Chondrocyte (in vitro differentiated cells): ENCODE data around the gene ISL2. TPM values are rescaled to one million over a fixed set of nuclear protein-coding genes. Genes with fewer than 3 reads are reported as not detected.

Experiments used
- DNase-seq: peaks from one replicate; pipeline ENCODE4 v3.0.0; 2021; ENCODE audit warnings: mixed read lengths, low spot score
- H3K27ac Mint-ChIP-seq: one replicate; pipeline ENCODE4 v1.8.0; 2021; ENCODE audit warnings: mild to moderate bottlenecking, moderate library complexity, mixed read lengths; ENCODE audit not compliant: unreplicated experiment
- H3K27me3 Mint-ChIP-seq: 2 replicates; pipeline ENCODE4 v1.8.0; 2021; ENCODE audit warnings: low read depth, mixed read lengths
- H3K36me3 Mint-ChIP-seq: 2 replicates; pipeline ENCODE4 v1.8.0; 2021; ENCODE audit warnings: low read depth, mixed read lengths
- H3K4me1 Mint-ChIP-seq: 2 replicates; pipeline ENCODE4 v1.8.0; 2021; ENCODE audit warnings: low read depth, mild to moderate bottlenecking, mixed read lengths
- H3K4me3 Mint-ChIP-seq: one replicate; pipeline ENCODE4 v1.8.0; 2021; ENCODE audit warnings: mild to moderate bottlenecking, moderate library complexity, mixed read lengths; ENCODE audit not compliant: unreplicated experiment
- H3K9me3 Mint-ChIP-seq: 2 replicates; pipeline ENCODE4 v1.8.0; 2021; ENCODE audit warnings: low read depth, mixed read lengths
- total RNA-seq: library from RNA; stranded (reverse); gene quantifications from 3 replicates; pipeline ENCODE4 v1.2.1, GENCODE V29; 2021
- TF ChIP-seq, protein P1 (sequence below): fragments of 200-600 bp; sonication (generic); IDR thresholded peaks from 2 replicates; pipeline ENCODE4 v1.5.0; 2021; ENCODE audit warnings: antibody characterized with exemption, mild to moderate bottlenecking, moderate library complexity

Gene ISL2
- total RNA-seq, 1 donor from 2014 or later, result not detected

GRCh38 chr15:76328106-76328696 lies 8.4 kb upstream of the ISL2 start:
- H3K27me3 Mint-ChIP-seq, result peaks cover 52% of the 10 kb centered on the region
- H3K9me3 Mint-ChIP-seq, result no peaks in the 10 kb centered on the region
- TF ChIP-seq, protein P1, sequence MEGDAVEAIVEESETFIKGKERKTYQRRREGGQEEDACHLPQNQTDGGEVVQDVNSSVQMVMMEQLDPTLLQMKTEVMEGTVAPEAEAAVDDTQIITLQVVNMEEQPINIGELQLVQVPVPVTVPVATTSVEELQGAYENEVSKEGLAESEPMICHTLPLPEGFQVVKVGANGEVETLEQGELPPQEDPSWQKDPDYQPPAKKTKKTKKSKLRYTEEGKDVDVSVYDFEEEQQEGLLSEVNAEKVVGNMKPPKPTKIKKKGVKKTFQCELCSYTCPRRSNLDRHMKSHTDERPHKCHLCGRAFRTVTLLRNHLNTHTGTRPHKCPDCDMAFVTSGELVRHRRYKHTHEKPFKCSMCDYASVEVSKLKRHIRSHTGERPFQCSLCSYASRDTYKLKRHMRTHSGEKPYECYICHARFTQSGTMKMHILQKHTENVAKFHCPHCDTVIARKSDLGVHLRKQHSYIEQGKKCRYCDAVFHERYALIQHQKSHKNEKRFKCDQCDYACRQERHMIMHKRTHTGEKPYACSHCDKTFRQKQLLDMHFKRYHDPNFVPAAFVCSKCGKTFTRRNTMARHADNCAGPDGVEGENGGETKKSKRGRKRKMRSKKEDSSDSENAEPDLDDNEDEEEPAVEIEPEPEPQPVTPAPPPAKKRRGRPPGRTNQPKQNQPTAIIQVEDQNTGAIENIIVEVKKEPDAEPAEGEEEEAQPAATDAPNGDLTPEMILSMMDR, result no peak
- no peak for DNase-seq
- H3K4me3 Mint-ChIP-seq, result no peak overlapping the region
- H3K36me3 Mint-ChIP-seq, result no peaks in the 10 kb centered on the region
- no peaks in the 10 kb centered on the region for H3K4me1 Mint-ChIP-seq
- H3K27ac Mint-ChIP-seq, result no peak overlapping the region

DNA sequence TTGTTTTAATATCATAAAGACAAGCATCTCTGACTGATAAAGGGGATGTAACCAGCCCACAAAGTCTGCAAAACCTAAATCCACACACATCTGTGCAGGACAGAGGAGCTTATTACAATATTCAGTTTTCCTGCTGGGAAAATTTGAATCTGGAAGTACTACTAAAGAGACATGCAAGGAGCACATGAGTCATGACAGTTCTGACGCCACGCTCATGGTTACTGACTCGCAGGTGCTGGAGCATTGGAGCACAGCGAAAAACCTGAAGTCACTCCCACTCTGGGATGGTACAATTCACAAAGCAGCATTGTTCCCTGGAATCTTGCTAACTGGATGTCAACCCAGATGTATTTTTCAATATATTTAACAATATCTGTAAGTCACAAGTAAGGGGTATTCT lies 7.6 kb upstream of the ISL2 start:
- Mint-ChIP-seq H3K36me3 (no peaks in the 10 kb centered on the region), H3K27me3 (peaks cover 50% of the 10 kb centered on the region), H3K4me3 (no peak overlapping the region), H3K27ac (no peak overlapping the region), H3K4me1 (no peaks in the 10 kb centered on the region), H3K9me3 (no peaks in the 10 kb centered on the region)
- TF ChIP-seq, protein P1, result no peak
- no peak for DNase-seq

- Mint-ChIP-seq H3K27ac (no peak overlapping the region), H3K4me3 (no peak overlapping the region), H3K27me3 (peaks cover 50% of the 10 kb centered on the region), H3K4me1 (peaks cover 2% of the 10 kb centered on the region), H3K9me3 (no peaks in the 10 kb centered on the region), H3K36me3 (peaks cover 3% of the 10 kb centered on the region)
- no peak for DNase-seq
- TF ChIP-seq, protein P1, result peak; percentile 78
Measured at GRCh38 chr15:76330080-76330680, 6.4 kb upstream of the ISL2 start.

GRCh38 chr15:76332796-76333195 lies 3.8 kb upstream of the ISL2 start:
- Mint-ChIP-seq H3K27me3 (peaks cover 60% of the 10 kb centered on the region), H3K36me3 (peaks cover 5% of the 10 kb centered on the region), H3K4me3 (no peak overlapping the region), H3K27ac (no peak overlapping the region), H3K4me1 (peaks cover 21% of the 10 kb centered on the region), H3K9me3 (no peaks in the 10 kb centered on the region)
- DNase-seq, result no peak
- TF ChIP-seq, protein P1, result no peak

DNA sequence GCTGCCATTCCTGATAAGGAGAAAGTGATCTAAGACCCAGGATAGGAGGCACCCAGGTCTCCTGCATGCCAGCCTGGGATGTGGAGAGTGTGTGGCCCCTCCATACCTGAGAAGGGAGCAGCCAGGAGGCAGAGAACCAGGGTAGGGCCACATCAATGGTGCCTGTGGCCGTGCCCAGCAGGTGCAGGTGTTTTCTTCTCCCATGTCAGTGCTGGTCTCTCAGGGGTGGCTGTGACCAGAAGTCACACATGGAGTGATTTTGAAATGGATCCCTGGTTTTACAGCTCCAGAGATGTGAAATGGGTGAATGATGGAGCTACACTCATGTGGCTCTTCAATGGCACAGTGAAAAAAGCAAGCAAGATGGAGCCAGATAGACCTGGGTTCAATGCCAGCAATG lies 3.3 kb upstream of the ISL2 start:
- peaks cover 5% of the 10 kb centered on the region for H3K36me3 Mint-ChIP-seq
- TF ChIP-seq, protein P1, result no peak
- peaks cover 21% of the 10 kb centered on the region for H3K4me1 Mint-ChIP-seq
- peaks cover 56% of the 10 kb centered on the region for H3K27me3 Mint-ChIP-seq
- no peak overlapping the region for H3K27ac Mint-ChIP-seq
- DNase-seq, result no peak
- H3K9me3 Mint-ChIP-seq, result no peaks in the 10 kb centered on the region
- no peak overlapping the region for H3K4me3 Mint-ChIP-seq
